ENCODE data around the gene SNAPC3. TPM values are rescaled to one million over a fixed set of nuclear protein-coding genes. Genes with fewer than 3 reads are reported as not detected.
"Not testable (repeated sequence)": the region's sequence is repeated elsewhere in the genome, so short reads cannot be mapped to it uniquely, and the experiment has no call there.

The SNAPC3 gene
- total RNA-seq (ENCODE audit: low replicate concordance) = 43.3 and 123 TPM in 2 replicates

- TF ChIP-seq CTCF (IDR thresholded peaks at IDR 0.05; ENCODE audit: insufficient read depth, low read length) = no peak
- H3K4me3 ChIP-seq (ENCODE audit: low read depth, low read length) = peak within 1 kb of the TSS; percentile 98
- DNase-seq (ENCODE audit: low read depth) = peak; percentile 91
These were observed at the start of gene SNAPC3 for GRCh38 chr9:15422372-15423230. Gene SNAPC3 (plus strand): TSS chr9:15422876. CDS start chr9:15422880, 4 bp downstream.

DNA sequence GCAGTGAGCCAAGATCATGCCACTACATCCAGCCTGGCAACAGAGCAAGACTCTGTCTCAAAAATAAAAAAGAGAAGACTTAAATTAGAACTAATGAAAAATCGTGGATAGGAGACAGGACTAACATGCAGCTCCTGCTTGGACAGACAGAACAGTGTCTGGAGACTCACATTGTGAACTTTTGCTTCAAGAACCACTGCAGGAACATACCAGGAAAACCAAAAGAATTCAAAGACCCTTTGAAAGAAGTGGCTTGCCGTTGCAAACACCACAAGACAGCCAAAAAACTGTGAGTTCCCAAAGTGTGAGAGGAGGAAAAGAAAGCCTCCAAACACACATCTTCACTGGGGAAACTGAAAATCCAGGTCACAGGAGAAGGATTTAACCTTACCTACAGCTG is 48.8 kb upstream of the SNAPC3 start:
- TF ChIP-seq CTCF (IDR thresholded peaks at IDR 0.05; ENCODE audit: insufficient read depth, low read length) = no peak
- no peak for DNase-seq (ENCODE audit: low read depth)
- H3K4me3 ChIP-seq (ENCODE audit: low read depth, low read length) = no peak overlapping the region

DNA sequence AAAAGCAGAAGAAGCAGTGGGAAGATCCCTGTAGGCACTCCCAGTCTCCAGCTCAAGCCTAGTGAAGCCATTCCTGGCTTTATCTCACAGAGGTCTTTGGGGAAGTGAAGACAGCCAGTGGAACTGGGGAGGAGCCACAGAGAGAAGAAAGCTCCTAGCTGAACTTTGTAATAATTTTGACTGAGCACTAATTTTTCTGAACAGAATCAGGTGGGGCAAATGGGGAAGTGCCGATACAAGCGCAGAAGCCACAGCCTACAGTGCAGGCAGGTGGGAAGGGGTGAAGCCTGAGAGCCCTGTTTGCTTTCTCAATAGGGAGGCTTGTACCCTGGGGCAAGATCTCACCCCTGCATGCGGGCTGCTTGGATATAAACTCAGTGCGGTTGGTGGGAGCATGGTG is 48.4 kb upstream of the SNAPC3 start:
- DNase-seq (ENCODE audit: low read depth) = no peak
- H3K4me3 ChIP-seq (ENCODE audit: low read depth, low read length) = no peak overlapping the region
- TF ChIP-seq CTCF (IDR thresholded peaks at IDR 0.05; ENCODE audit: insufficient read depth, low read length) = no peak

DNA sequence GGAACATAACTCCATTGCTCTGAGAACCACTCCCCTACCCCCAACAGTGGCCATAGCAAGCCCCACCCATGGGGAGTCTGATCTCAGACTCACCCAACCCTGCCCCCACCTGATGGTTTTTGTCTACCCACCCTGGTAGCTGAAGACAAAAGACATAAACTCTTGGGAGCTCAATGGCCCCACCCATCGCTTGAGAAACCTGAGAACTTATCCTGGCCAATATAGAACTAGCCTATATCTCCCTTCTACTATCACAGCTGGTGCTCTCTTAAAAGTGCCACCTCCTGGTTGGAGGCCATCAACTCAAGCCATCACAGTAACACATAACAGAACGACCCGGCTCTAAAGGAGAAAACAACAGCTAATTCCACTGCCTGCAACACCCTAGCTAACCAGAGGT is 47.9 kb upstream of the SNAPC3 start:
- H3K4me3 ChIP-seq (ENCODE audit: low read depth, low read length) = no peak overlapping the region
- no peak for DNase-seq (ENCODE audit: low read depth)
- TF ChIP-seq CTCF (IDR thresholded peaks at IDR 0.05; ENCODE audit: insufficient read depth, low read length) = no peak

DNA sequence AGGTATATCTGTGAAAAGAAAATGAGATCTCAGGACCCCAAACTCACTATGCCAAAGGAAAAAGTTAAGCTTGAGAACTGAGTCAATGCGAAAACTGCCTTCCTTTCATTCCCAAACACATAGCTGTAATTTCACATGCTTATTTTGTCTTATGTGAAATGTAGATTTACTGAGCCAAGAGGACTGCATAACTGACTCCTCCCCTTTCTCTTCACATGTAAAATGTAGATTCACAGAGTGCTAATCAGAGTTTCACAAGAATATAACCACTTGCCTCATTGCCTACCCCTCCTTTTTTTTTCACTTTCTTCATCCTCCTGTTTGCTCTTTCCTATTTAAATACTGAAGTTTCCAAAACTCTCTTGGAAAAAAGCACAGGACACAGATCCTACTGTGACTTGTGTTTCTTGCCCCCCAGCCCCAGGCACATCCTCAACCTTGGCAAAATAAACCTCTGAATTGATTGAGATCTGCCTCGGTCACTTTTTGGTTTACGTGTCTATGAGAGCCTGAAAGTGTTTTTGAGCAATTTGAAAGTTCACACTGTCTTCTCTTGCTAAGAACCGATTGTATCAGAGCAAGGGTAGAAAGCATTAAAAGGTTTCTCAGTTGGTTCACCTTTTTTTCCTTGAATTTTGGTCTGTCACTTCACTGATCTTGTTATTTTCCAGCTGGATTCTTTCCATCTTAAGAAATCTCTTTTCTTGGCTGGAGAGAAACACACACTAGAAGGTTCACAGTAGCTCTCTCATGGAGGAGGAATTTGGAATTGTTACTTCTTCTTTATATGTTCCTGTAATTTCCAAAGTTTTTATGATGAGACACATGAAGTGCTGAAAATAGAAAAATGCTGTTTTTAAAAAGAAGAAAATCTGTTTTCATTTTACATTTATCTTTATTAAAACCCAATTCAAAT is 44.8 kb upstream of the SNAPC3 start:
- DNase-seq (ENCODE audit: low read depth) = peak; percentile 32
- H3K4me3 ChIP-seq (ENCODE audit: low read depth, low read length) = no peak overlapping the region
- no peak for TF ChIP-seq CTCF (IDR thresholded peaks at IDR 0.05; ENCODE audit: insufficient read depth, low read length)

DNA sequence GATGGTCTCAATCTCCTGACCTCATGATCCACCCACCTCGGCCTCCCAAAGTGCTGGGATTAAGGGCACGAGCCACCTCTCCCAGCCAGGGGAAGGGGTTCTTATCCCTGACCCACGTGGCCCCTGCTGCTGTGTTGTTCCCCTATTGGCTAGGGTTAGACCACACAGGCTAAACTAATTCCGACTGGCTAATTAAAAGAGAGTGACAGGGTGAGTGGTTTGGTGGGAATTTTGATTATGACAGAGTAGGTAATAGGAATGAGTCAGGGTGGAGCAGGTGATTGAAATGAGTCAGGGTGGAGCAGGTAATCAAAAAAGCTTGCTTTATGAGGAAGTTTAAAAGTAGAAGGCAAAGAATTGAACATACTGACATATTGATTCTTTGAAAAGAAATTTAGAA is 43.4 kb upstream of the SNAPC3 start:
- DNase-seq (ENCODE audit: low read depth); H3K4me3 ChIP-seq (ENCODE audit: low read depth, low read length): not testable (repeated sequence)

DNA sequence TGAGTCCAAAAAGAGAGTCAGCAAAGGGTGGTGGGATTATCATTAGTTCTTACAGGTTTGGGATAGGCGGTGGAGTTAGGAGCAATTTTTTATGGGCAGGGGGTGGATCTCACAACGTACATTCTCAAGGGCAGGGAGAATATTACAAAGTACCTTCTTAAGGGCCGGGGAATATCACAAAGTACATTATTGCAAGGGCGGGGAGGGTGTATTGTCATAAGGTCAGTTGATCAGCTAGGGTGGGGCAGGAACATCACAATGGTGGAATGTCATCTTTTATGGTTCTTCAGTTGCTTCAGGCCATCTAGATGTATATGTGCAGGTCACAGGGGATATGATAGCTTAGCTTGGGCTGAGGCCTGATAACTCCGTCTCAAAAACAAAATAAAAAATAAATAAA is 42.8 kb upstream of the SNAPC3 start:
- not testable (repeated sequence) for H3K4me3 ChIP-seq (ENCODE audit: low read depth, low read length); DNase-seq (ENCODE audit: low read depth)
